CD14-positive monocyte (primary cell): Measurements from ENCODE around the gene HPS5. TPM values are rescaled to one million over a fixed set of nuclear protein-coding genes. Genes with fewer than 3 reads are reported as not detected.

Experiments used
- DNase-seq, 3 donors: peaks; one replicate each; pipeline ENCODE4 v3.0.0-alpha.2; 2011 to 2022
- H2AFZ ChIP-seq: 2 replicates; pipeline ENCODE4 v1.6.0; 2012; ENCODE audit warnings: mild to moderate bottlenecking, low read depth, low read length, inconsistent platforms; ENCODE audit not compliant: insufficient read depth, poor library complexity, severe bottlenecking
- H3K27ac ChIP-seq, 2 donors: 1 replicate in 1 of 2; 2 replicates in 1 of 2; pipeline ENCODE4 v1.5.1; 2012 to 2013; ENCODE audit warnings: low read length in 2 of 2, control low read depth in 1 of 2, inconsistent platforms in 1 of 2, low read depth in 1 of 2, mild to moderate bottlenecking in 1 of 2
- H3K27me3 ChIP-seq, 2 donors: one replicate each; pipeline versions ENCODE4 v1.6.0 to v1.6.1; 2011 to 2013; ENCODE audit warnings: low read length in 2 of 2; ENCODE audit not compliant: control insufficient read depth in 2 of 2, insufficient read depth in 2 of 2
- H3K36me3 ChIP-seq, 2 donors: replicated peaks in 1 of 2; 1 replicate in 1 of 2; 2 replicates in 1 of 2; pipeline versions ENCODE4 v1.5.1 to v1.6.1; 2012 to 2013; ENCODE audit warnings: low read length in 2 of 2, control low read depth in 1 of 2, inconsistent platforms in 1 of 2, mild to moderate bottlenecking in 1 of 2; ENCODE audit not compliant: insufficient read depth in 2 of 2, control insufficient read depth in 1 of 2
- H3K4me1 ChIP-seq, 2 donors: 1 replicate in 1 of 2; 2 replicates in 1 of 2; pipeline versions ENCODE4 v1.5.1 to v1.6.1; 2012 to 2013; ENCODE audit warnings: low read length in 2 of 2, control low read depth in 1 of 2, inconsistent platforms in 1 of 2, mild to moderate bottlenecking in 1 of 2, moderate library complexity in 1 of 2; ENCODE audit not compliant: insufficient read depth in 2 of 2, control insufficient read depth in 1 of 2
- H3K4me2 ChIP-seq: replicated peaks from 2 replicates; pipeline ENCODE3; 2012; ENCODE audit warnings: low read length, moderate library complexity, mild to moderate bottlenecking; ENCODE audit not compliant: poor library complexity, severe bottlenecking; ENCODE audit errors: extremely low read depth
- H3K4me3 ChIP-seq, 3 experiments: fragments of 200-600 bp in 1 of 3; sonication (generic) in 1 of 3; replicated peaks in 1 of 3; 1 replicate in 2 of 3; 2 replicates in 1 of 3; pipeline ENCODE4 v1.5.1; 2011 to 2013; ENCODE audit warnings: low read length in 3 of 3, mild to moderate bottlenecking in 3 of 3, control low read depth in 2 of 3, low read depth in 2 of 3, inconsistent platforms in 1 of 3, moderate library complexity in 1 of 3
- H3K79me2 ChIP-seq: 2 replicates; pipeline ENCODE4 v1.6.0; 2012; ENCODE audit warnings: mild to moderate bottlenecking, control low read depth, inconsistent platforms, low read length, moderate library complexity; ENCODE audit not compliant: insufficient read depth
- H3K9ac ChIP-seq: 2 replicates; pipeline ENCODE4 v1.6.0; 2017; ENCODE audit warnings: low read length, mild to moderate bottlenecking; ENCODE audit not compliant: insufficient read depth, poor library complexity, severe bottlenecking
- H3K9me3 ChIP-seq, 2 donors: replicated peaks in 1 of 2; 1 replicate in 1 of 2; 2 replicates in 1 of 2; pipeline versions ENCODE4 v1.5.1 to v1.6.1; 2012 to 2013; ENCODE audit warnings: low read length in 2 of 2, control low read depth in 1 of 2; ENCODE audit not compliant: control insufficient read depth in 1 of 2, insufficient read depth in 1 of 2
- H4K20me1 ChIP-seq: 2 replicates; pipeline ENCODE4 v1.6.0; 2012; ENCODE audit warnings: mild to moderate bottlenecking, low read length, control low read depth, moderate library complexity; ENCODE audit not compliant: insufficient read depth
- H3K27ac Mint-ChIP-seq, 7 donors: one replicate each; pipeline ENCODE4 v1.8.0; 2020; ENCODE audit warnings: mild to moderate bottlenecking in 7 of 7, mixed read lengths in 7 of 7, moderate library complexity in 6 of 7, inconsistent platforms in 2 of 7
- H3K27me3 Mint-ChIP-seq, 3 donors: one replicate each; pipeline ENCODE4 v1.8.0; 2021 to 2022; ENCODE audit warnings: low read depth in 3 of 3, mild to moderate bottlenecking in 3 of 3, mixed read lengths in 3 of 3, moderate library complexity in 3 of 3, inconsistent platforms in 1 of 3
- H3K36me3 Mint-ChIP-seq, 2 donors: one replicate each; pipeline ENCODE4 v1.8.0; 2020; ENCODE audit warnings: mixed read lengths in 2 of 2, inconsistent platforms in 1 of 2, mild to moderate bottlenecking in 1 of 2
- H3K4me1 Mint-ChIP-seq: one replicate; pipeline ENCODE4 v1.8.0; 2020; ENCODE audit warnings: mild to moderate bottlenecking, mixed read lengths
- H3K4me3 Mint-ChIP-seq, 2 donors: one replicate each; pipeline ENCODE4 v1.8.0; 2020; ENCODE audit warnings: mild to moderate bottlenecking in 2 of 2, mixed read lengths in 2 of 2, moderate library complexity in 1 of 2
- H3K9me3 Mint-ChIP-seq, 7 donors: one replicate each; pipeline ENCODE4 v1.8.0; 2020 to 2022; ENCODE audit warnings: mixed read lengths in 7 of 7, mild to moderate bottlenecking in 6 of 7, moderate library complexity in 6 of 7, inconsistent platforms in 2 of 7
- WGBS: methylation state at CpG from one replicate; pipeline ENCODE4 v1.1.5; 2013; ENCODE audit warnings: missing lambda C conversion rate; ENCODE audit not compliant: insufficient coverage; 5-methylcytosine and 5-hydroxymethylcytosine counted together
- intact Hi-C, 2 donors: fragments of 100-400 bp; cut with micrococcal nuclease; formaldehyde crosslinking; loops; one replicate each; pipeline versions ENCODE4 v1.15.0 to v1.15.1; 2023
- polyA plus RNA-seq, 3 donors: library from polyadenylated mRNA; depleted of rRNA in 1 of 3; unstranded in 2 of 3; stranded (reverse) in 1 of 3; fragments of 300-500 nt in 2 of 3; fragments of >200 nt in 1 of 3; fragmentation: Illumina TruSeq in 2 of 3; gene quantifications; 1 replicate in 2 of 3; 2 replicates in 1 of 3; pipeline ENCODE4 v1.2.3, GENCODE V29; 2012 to 2021
- small RNA-seq: library from RNA; depleted of rRNA; stranded (forward); fragments of <200 nt; gene quantifications from one replicate; pipeline ENCODE3, GENCODE V24; 2012; ENCODE audit warnings: low read depth; ENCODE audit not compliant: insufficient read length
- TF ChIP-seq, protein P1 (sequence below): fragments of 200-600 bp; IDR thresholded peaks from one replicate; pipeline ENCODE4 v1.8.0; 2022; ENCODE audit warnings: antibody characterized with exemption, mild to moderate bottlenecking

HPS5 gene
- polyA plus RNA-seq, 3 donors, result 11.4 to 17.7 (median 12.9) TPM

DNA sequence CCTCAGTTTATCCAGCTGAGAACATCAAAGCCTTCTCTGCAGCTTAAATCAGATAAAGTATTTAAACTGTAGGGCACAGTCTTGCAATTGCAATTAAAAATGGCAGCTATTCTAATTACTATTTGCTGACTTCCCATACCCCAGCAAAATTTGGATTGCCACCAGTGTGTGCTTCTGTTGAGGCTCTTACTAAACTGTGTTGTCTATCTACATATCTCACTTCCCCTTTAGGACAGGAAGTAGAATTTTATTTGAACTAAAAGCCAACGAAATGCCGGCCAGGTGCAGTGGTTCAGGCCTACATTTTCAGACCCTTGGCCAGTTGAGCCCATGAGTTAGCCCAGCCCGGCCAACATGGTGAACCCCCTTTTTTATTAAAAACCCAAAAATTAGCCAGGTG lies 92.4 kb downstream of the HPS5 start:
- Histone ChIP-seq H3K9me3 (no peaks in the 10 kb centered on the region), H3K9ac (no peak overlapping the region), H3K27me3 (no peaks in the 10 kb centered on the region), H3K79me2 (no peaks in the 10 kb centered on the region), H3K4me3 (no peak overlapping the region), H3K27ac (no peak overlapping the region), H3K4me1 (no peaks in the 10 kb centered on the region), H4K20me1 (no peaks in the 10 kb centered on the region), H2AFZ (no peak overlapping the region), H3K36me3 (no peaks in the 10 kb centered on the region), H3K4me2 (no peak overlapping the region)
- peak in 1 of 3 donors; percentile 2 for DNase-seq
- Mint-ChIP-seq H3K36me3 (no peaks in the 10 kb centered on the region), H3K27me3 (peaks cover 2 to 8% (median 5%) of the 10 kb centered on the region in 3 donors), H3K27ac (peak overlapping the region in 1 of 7 donors; percentile 47), H3K9me3 (peaks cover 0 to 4% (median 1%) of the 10 kb centered on the region in 7 donors), H3K4me1 (peaks cover 3% of the 10 kb centered on the region), H3K4me3 (no peak overlapping the region)
- TF ChIP-seq, protein P1, sequence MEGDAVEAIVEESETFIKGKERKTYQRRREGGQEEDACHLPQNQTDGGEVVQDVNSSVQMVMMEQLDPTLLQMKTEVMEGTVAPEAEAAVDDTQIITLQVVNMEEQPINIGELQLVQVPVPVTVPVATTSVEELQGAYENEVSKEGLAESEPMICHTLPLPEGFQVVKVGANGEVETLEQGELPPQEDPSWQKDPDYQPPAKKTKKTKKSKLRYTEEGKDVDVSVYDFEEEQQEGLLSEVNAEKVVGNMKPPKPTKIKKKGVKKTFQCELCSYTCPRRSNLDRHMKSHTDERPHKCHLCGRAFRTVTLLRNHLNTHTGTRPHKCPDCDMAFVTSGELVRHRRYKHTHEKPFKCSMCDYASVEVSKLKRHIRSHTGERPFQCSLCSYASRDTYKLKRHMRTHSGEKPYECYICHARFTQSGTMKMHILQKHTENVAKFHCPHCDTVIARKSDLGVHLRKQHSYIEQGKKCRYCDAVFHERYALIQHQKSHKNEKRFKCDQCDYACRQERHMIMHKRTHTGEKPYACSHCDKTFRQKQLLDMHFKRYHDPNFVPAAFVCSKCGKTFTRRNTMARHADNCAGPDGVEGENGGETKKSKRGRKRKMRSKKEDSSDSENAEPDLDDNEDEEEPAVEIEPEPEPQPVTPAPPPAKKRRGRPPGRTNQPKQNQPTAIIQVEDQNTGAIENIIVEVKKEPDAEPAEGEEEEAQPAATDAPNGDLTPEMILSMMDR, result no peak
- no CpG with 5 or more reads among the region's 3 CpGs for WGBS
- intact Hi-C loops, result no loop called here

Small RNA genes lying within 50 kb of the gene (small RNA-seq; reads per million reads assigned to genes)
- gene RNA5SP333 (not detected), gene RNA5SP334 (not detected)

Other genes with a start within 250 kb of the HPS5 start
- gene SAAL1, start 216.1 kb downstream of the HPS5 start, polyA plus RNA-seq, result 10 to 100 TPM in 1 of 3 donors, 1 to 10 TPM in 2; 6.4 to 10.2 (median 7.6) TPM
- gene MRGPRX3, start 189.6 kb downstream of the HPS5 start, polyA plus RNA-seq, result not detected
- gene MRGPRX4, start 149.3 kb downstream of the HPS5 start, polyA plus RNA-seq, result not detected
- gene SAA4, start 85.3 kb downstream of the HPS5 start, polyA plus RNA-seq, result not detected
- not detected for gene SAA2, start 73.5 kb downstream of the HPS5 start, polyA plus RNA-seq
- gene SAA1, start 55.9 kb downstream of the HPS5 start, polyA plus RNA-seq, result not detected
- gene GTF2H1, start 427 bp upstream of the HPS5 start, polyA plus RNA-seq, result 10 to 100 TPM; 23.0 to 26.6 (median 26.2) TPM
- 100 to 1,000 TPM; 191 to 501 (median 438) TPM for gene LDHA, start 72.4 kb upstream of the HPS5 start, polyA plus RNA-seq
- gene LDHC, start 90.2 kb upstream of the HPS5 start, polyA plus RNA-seq, result not detected
- gene LDHAL6A, start 133.7 kb upstream of the HPS5 start, polyA plus RNA-seq, result not detected
- 100 to 1,000 TPM in 2 of 3 donors, 10 to 100 TPM in 1; 76.7 to 116 (median 112) TPM for gene TSG101, start 204.8 kb upstream of the HPS5 start, polyA plus RNA-seq